GM23338 (cell line): ENCODE measurements around the gene CELA2A. TPM values are rescaled to one million over a fixed set of nuclear protein-coding genes. Genes with fewer than 3 reads are reported as not detected.

Experiments
- ATAC-seq: fragments of 200-7000 bp; cut with Tn5 transposase; 3 replicates; pipeline ENCODE4 v1.9.1; 2020
- DNase-seq: peaks from one replicate; pipeline ENCODE4 v3.0.0-alpha.2; 2015; ENCODE audit warnings: low spot score
- H2AFZ ChIP-seq: fragments of 200-600 bp; sonication (generic); 2 replicates; pipeline ENCODE4 v1.8.0; 2016; ENCODE audit warnings: antibody characterized with exemption, mild to moderate bottlenecking, moderate library complexity
- H3F3A ChIP-seq: fragments of 200-600 bp; sonication (generic); replicated peaks from 2 replicates; pipeline ENCODE4 v1.8.0; 2017; ENCODE audit warnings: antibody characterized with exemption, mixed run types, low read depth
- H3K27ac ChIP-seq: fragments of 200-600 bp; sonication (generic); 2 replicates; pipeline ENCODE4 v1.6.1; 2016; ENCODE audit warnings: low read depth
- H3K27me3 ChIP-seq: fragments of 200-600 bp; sonication (generic); 2 replicates; pipeline ENCODE4 v1.8.0; 2016; ENCODE audit warnings: mild to moderate bottlenecking, mixed run types, moderate library complexity; ENCODE audit not compliant: insufficient read depth
- H3K36me3 ChIP-seq: fragments of 200-600 bp; sonication (generic); 2 replicates; pipeline ENCODE4 v1.8.0; 2016; ENCODE audit warnings: mild to moderate bottlenecking; ENCODE audit not compliant: insufficient read depth
- H3K4me1 ChIP-seq: fragments of 200-600 bp; sonication (generic); 2 replicates; pipeline ENCODE4 v1.8.0; 2016; ENCODE audit warnings: mild to moderate bottlenecking, moderate library complexity; ENCODE audit not compliant: insufficient read depth
- H3K4me2 ChIP-seq: fragments of 200-600 bp; sonication (generic); 2 replicates; pipeline ENCODE4 v1.7.1; 2017; ENCODE audit warnings: mixed run types
- H3K4me3 ChIP-seq: fragments of 200-600 bp; sonication (generic); 2 replicates; pipeline ENCODE4 v1.6.1; 2016; ENCODE audit warnings: mixed run types
- H3K79me2 ChIP-seq: fragments of 200-600 bp; sonication (generic); replicated peaks from 2 replicates; pipeline ENCODE4 v1.8.0; 2017; ENCODE audit warnings: mild to moderate bottlenecking; ENCODE audit not compliant: insufficient read depth
- H3K9me2 ChIP-seq: fragments of 200-600 bp; sonication (generic); 2 replicates; pipeline ENCODE4 v1.8.0; 2017; ENCODE audit not compliant: insufficient read depth
- H4K20me1 ChIP-seq: fragments of 200-600 bp; sonication (generic); replicated peaks from 2 replicates; pipeline ENCODE4 v1.8.0; 2017; ENCODE audit warnings: mild to moderate bottlenecking; ENCODE audit not compliant: insufficient read depth
- H3K27ac Mint-ChIP-seq: 2 replicates; pipeline ENCODE4 v1.8.0; 2020; ENCODE audit warnings: inconsistent platforms, mild to moderate bottlenecking, moderate library complexity, mixed read lengths
- H3K27me3 Mint-ChIP-seq: 3 replicates; pipeline ENCODE4 v1.8.0; 2022; ENCODE audit warnings: low read depth, mild to moderate bottlenecking, moderate library complexity, mixed read lengths, inconsistent platforms; ENCODE audit not compliant: insufficient read depth, poor library complexity
- H3K36me3 Mint-ChIP-seq: 3 replicates; pipeline ENCODE4 v1.8.0; 2021; ENCODE audit warnings: low read depth, mild to moderate bottlenecking, inconsistent platforms, moderate library complexity, mixed read lengths
- H3K4me1 Mint-ChIP-seq: 3 replicates; pipeline ENCODE4 v1.8.0; 2020; ENCODE audit warnings: mild to moderate bottlenecking, inconsistent platforms, mixed read lengths
- H3K4me3 Mint-ChIP-seq: 3 replicates; pipeline ENCODE4 v1.8.0; 2021; ENCODE audit warnings: moderate library complexity, mild to moderate bottlenecking, inconsistent platforms, mixed read lengths
- H3K9me3 Mint-ChIP-seq: 3 replicates; pipeline ENCODE4 v1.8.0; 2020; ENCODE audit warnings: moderate library complexity, mild to moderate bottlenecking, inconsistent platforms, mixed read lengths
- CTCF ChIP-seq, 2 experiments: fragments of 200-600 bp in 1 of 2; sonication (generic) in 1 of 2; conservative IDR thresholded peaks; 2 replicates each; pipeline versions ENCODE4 v1.5.1 to v1.6.1; 2016 to 2017; ENCODE audit warnings: antibody characterized with exemption in 2 of 2, low read depth in 2 of 2, mild to moderate bottlenecking in 2 of 2, moderate library complexity in 1 of 2
- ETS1 ChIP-seq: IDR thresholded peaks from 2 replicates; pipeline ENCODE4 v1.6.1; 2016; ENCODE audit warnings: antibody characterized with exemption
- JUNB ChIP-seq: IDR thresholded peaks from one replicate; pipeline ENCODE4 v1.6.1; 2016; ENCODE audit warnings: antibody characterized with exemption; ENCODE audit not compliant: unreplicated experiment
- NANOG ChIP-seq: IDR thresholded peaks from 2 replicates; pipeline ENCODE4 v1.6.1; 2016; ENCODE audit warnings: antibody characterized with exemption, borderline replicate concordance
- REST ChIP-seq: IDR thresholded peaks from one replicate; pipeline ENCODE4 v1.6.1; 2018; ENCODE audit warnings: antibody characterized with exemption; ENCODE audit not compliant: unreplicated experiment
- STAT1 ChIP-seq: IDR thresholded peaks from one replicate; pipeline ENCODE4 v1.6.1; 2016; ENCODE audit warnings: antibody characterized with exemption; ENCODE audit not compliant: unreplicated experiment
- ZNF114 ChIP-seq: fragments of 250-450 bp; sonication (Bioruptor Pico); IDR thresholded peaks from 2 replicates; pipeline ENCODE4 v1.5.0; 2020; ENCODE audit warnings: mild to moderate bottlenecking, moderate library complexity
- ZNF331 ChIP-seq: fragments of 250-450 bp; sonication (Bioruptor Pico); IDR thresholded peaks from 2 replicates; pipeline ENCODE4 v1.5.0; 2020; ENCODE audit warnings: low read depth, mild to moderate bottlenecking, moderate library complexity
- polyA plus RNA-seq: library from polyadenylated mRNA; unstranded; fragments of >200 nt; fragmentation: Nextera tagmentation; extraction: Ambion mirVana; gene quantifications from 2 replicates; pipeline ENCODE4 v1.2.1, GENCODE V29; 2016
- total RNA-seq: library from RNA; depleted of rRNA; stranded (reverse); fragments of >200 nt; shearing (Covaris generic); gene quantifications from 2 replicates; pipeline ENCODE4 v1.2.3, GENCODE V29; 2014

The CELA2A gene
- total and polyA plus RNA-seq, 2 experiments from 2014 or later: not detected

GRCh38 chr1:15448877-15449462 lies 7.6 kb upstream of the CELA2A start (continued):
- TF ChIP-seq REST (no peak), JUNB (no peak), STAT1 (no peak), ZNF331 (CRISPR knock-in tag) (no peak), CTCF (conservative IDR thresholded peaks at IDR 0.05; ENCODE audit: low read depth in 2 of 2) (no peak)

GRCh38 chr1:15449567-15449966 lies 7.0 kb upstream of the CELA2A start:
- Histone ChIP-seq H3K27me3 (no peaks in the 10 kb centered on the region), H4K20me1 (no peaks in the 10 kb centered on the region), H3K4me2 (no peak overlapping the region), H3K36me3 (no peaks in the 10 kb centered on the region), H3K9me2 (no peaks in the 10 kb centered on the region), H3K79me2 (no peaks in the 10 kb centered on the region), H2AFZ (no peak overlapping the region), H3K4me3 (no peak overlapping the region), H3K4me1 (no peaks in the 10 kb centered on the region), H3K27ac (no peak overlapping the region), H3F3A (no peaks in the 10 kb centered on the region)
- Mint-ChIP-seq H3K9me3 (peaks cover 4% of the 10 kb centered on the region), H3K4me3 (no peak overlapping the region), H3K27me3 (peaks cover 13% of the 10 kb centered on the region), H3K27ac (no peak overlapping the region), H3K36me3 (no peaks in the 10 kb centered on the region; the same call in 2 of the 3 replicates), H3K4me1 (no peaks in the 10 kb centered on the region)
- no peak for DNase-seq
- TF ChIP-seq NANOG (no peak), ZNF331 (CRISPR knock-in tag) (no peak), ZNF114 (CRISPR knock-in tag) (no peak), JUNB (no peak), ETS1 (no peak), REST (no peak)
- no peak for ATAC-seq
